Measurements from ENCODE around the gene KLHDC3.
"Not testable (repeated sequence)": the region's sequence is repeated elsewhere in the genome, so short reads cannot be mapped to it uniquely, and the experiment has no call there.

The KLHDC3 gene

DNA sequence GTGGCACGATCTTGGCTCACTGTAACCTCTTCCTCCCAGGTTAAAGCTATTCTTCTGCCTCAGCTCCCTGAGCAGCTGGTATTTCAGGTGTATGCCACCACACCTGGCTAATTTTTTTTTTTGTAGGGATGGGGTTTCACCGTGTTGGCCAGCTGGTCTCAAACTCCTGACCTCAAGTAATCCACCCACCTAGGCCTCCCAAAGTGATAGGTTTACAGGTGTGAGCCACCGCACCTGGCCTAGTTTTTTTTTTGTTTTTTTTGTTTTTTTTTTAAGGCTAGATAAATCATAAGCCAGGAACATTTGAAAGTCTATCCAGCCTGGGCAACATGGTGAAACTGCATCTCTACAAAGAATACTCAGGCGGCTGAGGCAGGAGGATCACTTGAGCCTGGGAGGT lies 18.3 kb downstream of the KLHDC3 start:
- no peak for DNase-seq

DNA sequence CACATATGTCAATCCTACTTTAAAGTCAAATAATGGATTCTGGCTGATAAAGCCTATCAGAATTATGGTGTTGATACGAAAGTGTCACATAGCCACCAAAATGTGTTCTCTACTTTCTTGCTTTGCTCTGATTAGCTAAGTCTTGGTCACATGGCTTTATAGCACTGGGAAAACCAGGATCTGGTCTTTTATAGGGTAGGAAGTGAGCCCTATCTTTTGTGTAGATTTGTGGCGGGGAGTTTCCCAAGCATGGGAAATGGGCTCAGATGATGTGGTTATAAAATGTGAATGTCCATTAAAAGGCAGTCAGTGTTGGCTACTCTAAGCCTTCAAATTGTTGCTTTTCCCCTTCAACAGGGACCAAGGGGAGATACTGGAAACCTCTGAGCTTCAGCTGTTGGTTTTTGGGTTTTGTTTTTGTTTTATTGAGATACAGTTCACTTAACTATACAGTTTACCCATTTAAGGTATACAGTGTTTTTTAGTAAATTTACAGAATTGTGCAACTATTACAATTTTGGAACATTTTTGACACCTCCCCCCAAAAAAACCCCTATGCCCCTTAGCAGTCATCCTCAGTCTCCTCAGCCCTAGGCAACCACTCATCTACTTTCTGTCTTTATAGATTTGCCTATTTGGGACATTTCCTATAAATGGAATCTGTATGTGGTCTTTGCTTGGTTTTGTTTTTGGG lies 19.6 kb downstream of the KLHDC3 start:
- DNase-seq, result no peak

- no peak for DNase-seq
Observed at GRCh38 chr6:43034190-43034525, 20.1 kb downstream of the KLHDC3 start.

GRCh38 chr6:43035495-43036194 lies 21.6 kb downstream of the KLHDC3 start:
- no peak for DNase-seq

DNA sequence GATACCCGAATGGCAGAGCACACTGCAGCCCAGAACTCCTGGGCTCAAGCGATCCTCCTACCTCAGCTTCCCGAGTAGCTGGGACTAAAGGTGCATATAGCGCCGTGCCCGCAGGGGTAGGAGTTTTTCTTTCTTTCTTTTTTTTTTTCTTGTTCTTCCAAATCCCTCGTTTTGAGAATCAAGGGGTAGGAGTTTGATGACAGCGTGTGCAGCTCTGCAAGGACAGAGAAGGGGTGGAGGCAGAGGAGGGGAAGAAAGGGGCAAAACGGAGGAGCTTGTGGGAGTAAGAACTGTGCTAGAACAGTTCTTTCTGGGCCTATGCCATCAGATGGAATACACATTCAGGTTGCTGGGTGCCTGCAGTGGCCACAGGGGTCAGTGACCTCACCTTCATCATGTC lies 22.7 kb downstream of the KLHDC3 start:
- no peak for DNase-seq

DNA sequence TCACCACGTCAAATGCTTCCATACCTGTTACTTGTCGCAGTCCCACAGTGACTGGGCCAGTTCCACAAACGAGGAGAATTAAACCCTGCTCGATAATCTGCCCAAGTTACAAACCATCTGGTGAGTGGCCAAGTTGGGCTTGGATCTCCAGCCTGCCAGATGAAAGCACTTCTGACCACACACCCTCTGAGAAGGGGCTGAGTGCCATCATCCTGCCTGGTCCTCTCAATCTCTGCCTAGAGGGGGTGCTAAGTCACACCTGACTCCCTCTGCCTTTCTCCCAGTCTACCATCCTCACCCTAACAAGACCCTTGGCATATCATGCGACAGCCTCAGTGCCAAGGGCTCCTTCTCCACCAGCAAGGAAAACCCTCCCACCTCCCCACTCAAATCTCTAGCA lies 23.1 kb downstream of the KLHDC3 start:
- no peak for DNase-seq

DNA sequence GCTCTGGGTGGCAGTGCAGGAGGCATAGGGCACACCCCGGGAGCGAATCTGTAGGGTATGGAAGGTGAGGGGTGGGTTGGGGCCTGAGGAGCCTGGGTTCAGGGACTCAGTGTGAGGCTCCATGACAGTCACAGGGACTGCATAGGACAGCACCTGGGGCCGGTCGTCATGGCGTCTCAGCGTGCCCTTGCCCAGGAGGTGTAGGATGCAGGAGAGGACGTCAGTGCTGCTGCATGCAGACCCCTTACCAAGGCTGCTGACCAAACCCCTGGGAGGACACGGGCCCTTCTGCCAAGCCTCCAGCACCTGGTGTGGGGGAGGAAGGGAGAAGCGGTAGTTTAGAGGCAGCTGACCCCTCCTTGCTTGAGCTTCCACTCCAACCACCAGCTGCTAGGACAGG lies 23.7 kb downstream of the KLHDC3 start:
- DNase-seq, result no peak

- no peak for DNase-seq
Observed at GRCh38 chr6:43038727-43039126, 24.7 kb downstream of the KLHDC3 start.

DNA sequence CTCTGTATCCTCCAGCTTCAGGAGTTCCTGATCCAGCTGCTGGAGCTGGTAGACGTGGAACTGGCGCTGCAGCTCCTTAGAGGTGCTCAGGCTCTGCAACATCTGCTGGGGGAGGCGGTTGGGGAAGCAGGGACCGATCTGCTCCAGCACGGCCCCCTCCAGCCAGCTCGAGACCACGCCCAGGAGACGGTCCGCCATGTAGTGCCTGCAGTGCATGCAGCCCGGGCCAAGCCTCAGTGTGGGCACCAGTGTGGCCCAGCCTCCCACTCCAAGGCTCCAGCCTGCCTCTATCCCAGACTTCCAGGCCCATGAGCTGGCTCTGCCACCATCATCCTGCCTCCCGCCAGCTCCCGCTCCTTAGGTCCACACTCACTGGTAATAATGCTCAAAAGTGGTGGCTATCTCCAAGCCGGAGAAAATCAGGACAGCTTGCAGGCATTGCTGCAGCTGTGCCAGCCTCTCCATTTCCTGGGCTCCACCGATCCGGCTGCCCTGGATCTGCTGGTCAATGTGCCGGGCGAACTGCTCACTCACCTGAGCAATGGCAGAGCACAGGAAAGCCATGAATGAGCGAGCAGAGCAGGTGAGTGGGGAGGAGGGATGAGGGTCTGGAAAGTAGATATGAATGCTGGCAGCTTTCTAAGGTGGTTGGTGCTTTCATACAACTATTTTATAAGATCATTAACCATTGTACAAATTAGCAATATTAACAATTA lies 26.7 kb downstream of the KLHDC3 start:
- no peak for DNase-seq

DNA sequence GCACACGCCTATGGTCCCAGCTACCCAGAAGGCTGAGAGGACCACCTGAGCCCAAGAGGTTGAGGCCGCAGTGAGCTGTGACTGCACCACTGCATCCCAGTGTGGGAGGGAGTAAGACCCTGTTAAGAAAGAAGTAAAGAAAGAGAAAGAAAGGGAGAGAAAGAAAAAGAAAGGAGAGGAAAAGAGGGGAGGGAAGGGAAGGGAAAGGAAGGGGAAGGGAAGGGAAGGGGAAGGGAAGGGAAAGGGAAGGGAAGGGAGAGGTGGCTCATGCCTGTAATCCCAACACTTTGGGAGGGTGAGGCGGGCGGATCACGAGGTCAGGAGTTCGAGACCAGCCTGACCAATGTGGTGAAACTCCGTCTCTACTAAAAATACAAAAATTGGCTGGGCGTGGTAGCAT lies 27.4 kb downstream of the KLHDC3 start:
- not testable (repeated sequence) for DNase-seq

DNA sequence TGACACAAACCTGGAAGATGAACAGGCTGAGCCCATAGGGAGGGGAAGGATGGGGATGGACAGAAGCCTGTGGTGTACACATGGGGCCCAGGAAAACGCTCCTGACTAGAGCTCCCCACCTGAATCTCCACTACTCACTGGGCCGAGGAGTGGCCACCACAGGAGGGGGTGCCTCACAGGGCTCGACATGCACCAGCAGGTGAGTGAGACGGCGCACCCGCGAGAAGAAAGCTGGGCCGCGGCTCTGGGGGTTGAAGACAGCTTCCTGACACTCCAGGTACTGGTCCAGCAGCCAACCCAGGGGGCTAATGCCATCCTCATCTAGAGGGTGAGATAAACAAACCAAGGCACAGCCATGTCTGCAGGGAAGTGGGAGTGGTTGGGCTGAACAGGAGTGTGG lies 29.3 kb downstream of the KLHDC3 start:
- no peak for DNase-seq

DNA sequence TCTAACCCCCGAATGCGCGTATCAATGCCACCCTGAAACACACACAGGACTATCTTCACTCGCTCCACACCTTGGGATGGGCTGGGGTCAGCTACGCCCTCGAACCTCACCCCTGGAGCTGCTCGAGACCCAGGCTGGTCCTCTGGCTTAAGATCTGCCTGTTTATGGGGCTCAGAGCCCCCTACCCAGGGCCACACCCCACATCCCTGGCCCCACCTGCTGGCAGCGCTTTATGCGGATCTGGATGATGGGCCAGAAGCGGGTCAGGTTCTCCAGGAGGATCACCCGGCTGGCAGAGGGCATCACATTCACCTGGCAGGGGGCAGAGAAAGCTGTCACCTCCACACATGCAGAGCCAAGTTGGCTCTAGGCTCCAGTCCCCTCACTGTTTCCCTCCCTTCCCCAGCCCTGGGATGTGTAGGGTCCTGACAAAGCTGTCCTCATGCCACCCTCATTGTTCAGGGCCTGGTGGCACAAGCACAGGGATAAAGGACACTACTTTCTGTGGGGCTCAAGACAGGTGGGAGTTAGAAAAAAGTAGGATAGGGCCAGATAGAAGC lies 31.4 kb downstream of the KLHDC3 start:
- no peak for DNase-seq

DNA sequence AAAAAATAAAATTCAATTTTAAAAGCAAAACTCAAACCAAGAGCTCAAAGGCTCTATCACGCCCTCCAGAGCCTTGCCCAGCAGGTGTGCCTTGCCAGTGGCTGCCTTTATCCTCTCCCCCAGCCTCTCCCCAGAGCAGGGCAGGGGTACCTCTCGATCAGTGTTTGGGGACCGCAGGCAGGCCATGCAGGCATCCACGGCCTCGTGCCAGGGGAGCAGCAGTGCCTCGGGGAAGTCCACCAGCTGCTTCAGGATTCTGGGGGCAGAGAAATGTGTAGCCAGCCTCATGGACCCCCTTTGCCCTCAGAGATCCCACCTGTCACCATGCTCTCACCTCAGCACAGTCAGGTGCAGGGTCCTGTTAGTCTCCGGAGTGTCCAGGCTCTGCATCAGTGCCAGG lies 33.9 kb downstream of the KLHDC3 start:
- no peak for DNase-seq

GRCh38 chr6:43050981-43051380 lies 36.9 kb downstream of the KLHDC3 start:
- no peak for DNase-seq

GRCh38 chr6:43052225-43052841 lies 38.3 kb downstream of the KLHDC3 start:
- DNase-seq, result no peak

GRCh38 chr6:43052842-43053544 lies 38.9 kb downstream of the KLHDC3 start:
- no peak for DNase-seq

DNA sequence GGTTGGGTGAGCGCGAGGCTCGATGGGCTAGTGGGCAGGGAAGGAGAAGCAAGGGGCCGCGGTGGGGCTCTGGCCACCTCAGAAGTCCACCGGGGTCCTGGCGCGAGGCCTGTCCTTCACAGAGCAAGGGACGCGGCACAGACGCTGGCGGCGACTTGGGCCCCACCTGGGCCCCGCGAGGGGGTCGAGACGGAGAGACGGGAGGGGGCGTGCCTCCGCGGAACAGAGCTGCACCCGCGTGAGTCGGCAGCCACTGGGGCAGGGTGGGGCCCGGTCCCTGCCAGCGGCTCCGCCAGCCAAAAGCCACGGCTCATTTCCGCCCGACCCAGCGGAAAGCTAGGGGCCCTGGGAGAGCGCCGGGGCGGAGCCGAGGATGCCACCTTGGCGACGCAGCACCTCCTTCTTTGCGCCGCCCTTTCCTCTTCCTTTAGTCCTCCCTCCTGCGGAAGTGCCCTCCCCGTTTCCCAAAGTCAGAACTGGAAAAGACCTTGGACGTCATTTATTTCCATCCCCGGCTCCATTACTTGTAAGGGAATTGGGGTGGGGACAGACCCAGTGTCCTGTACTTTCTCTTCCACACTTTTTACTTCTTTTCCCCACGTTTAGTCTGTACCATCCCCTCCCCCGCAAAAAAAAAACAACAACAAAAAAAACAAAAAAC lies 39.6 kb downstream of the KLHDC3 start, which contains the start of gene CUL7:
CUL7 (minus strand) TSS at position 307 of the 661 bp plus-strand sequence. CDS start 1,063 bp downstream, outside the sequence.
- DNase-seq, result peak; percentile 97

GRCh38 chr6:43054206-43054943 lies 40.3 kb downstream of the KLHDC3 start:
- DNase-seq, result no peak

GRCh38 chr6:43055966-43056365 lies 41.9 kb downstream of the KLHDC3 start:
- DNase-seq, result no peak

DNA sequence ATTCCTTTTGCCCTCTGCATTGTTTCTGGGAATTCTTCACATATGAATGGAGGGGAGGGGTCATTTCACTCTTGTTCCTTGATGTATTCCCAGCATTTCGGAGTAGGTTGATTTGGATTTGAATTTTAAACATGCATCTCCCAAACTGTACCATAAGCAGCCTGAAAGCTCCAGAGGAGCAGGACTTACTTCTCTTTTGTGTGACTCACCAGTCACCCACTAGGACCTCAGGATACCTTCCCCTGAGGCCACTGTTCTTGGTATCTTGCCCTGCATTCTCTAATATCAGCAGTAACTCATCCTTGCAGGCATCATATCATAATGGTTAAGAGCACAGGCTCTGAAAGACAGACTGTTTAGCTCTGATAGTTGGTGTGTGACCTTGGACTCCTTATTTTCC lies 44.5 kb downstream of the KLHDC3 start:
- no peak for DNase-seq

Measured in activated effector memory CD4-positive, alpha-beta T cell treated with anti-CD3 and anti-CD28 coated beads, Interleukin-2, amount 50 U/mL, for 16 hours (primary cell).